ENCODE measurements around the gene DENND2A.
A peak's percentile ranks its signal among the peaks of the same experiment; 100 is the strongest.
"Not testable (repeated sequence)": the region's sequence is repeated elsewhere in the genome, so short reads cannot be mapped to it uniquely, and the experiment has no call there.

The DENND2A gene

DNA sequence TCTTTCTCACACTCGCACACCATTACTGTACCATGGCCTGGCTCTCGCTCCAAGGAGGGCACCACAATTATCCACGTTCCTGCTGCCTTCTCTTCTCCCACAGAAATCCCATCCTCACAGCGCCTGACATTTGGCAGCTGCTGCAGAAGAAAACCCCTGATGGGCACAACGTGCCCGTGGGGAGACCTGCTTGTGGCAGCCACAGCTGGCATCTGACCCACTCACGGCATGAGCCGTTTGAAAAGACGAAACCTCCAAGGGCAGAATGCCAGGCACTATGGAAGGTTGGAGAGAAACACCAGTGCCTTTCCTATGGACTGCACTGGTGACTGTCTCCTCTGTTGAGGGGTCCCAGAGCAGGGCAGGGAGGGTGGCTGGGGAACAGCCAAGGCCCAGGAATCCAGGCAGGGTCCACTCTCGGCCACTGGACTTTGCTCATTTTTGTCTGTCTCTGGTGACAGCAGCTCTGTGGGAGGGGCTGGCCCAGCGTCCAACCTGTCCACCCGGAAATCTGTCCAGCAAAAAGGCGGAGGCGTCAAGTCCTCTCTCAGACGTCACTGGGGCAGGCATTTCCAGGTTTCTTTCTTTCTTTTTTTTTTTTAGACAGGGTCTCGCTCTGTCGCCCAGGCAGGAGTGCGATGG lies 100.4 kb downstream of the DENND2A start:
- no peak for DNase-seq

DNA sequence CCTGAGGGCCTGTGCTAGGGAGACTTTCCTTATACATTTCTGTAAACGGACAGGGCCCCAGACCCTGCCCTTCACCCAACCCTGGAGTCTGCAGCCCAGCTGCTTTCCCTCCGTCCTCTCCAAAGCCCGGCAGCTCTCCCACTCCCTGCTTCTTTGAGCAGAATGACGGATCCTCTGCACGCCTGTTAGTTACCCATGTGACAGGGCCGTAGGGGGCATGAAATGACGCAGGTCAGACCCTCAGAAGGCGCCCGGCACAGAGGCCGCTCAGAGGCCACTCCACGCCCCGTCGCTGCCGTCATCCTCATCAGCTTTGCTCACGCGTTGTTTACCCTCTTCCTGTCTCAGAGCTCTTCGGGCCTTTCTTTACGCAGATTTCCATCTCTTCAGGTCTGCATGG lies 101.2 kb downstream of the DENND2A start:
- DNase-seq, result no peak

DNA sequence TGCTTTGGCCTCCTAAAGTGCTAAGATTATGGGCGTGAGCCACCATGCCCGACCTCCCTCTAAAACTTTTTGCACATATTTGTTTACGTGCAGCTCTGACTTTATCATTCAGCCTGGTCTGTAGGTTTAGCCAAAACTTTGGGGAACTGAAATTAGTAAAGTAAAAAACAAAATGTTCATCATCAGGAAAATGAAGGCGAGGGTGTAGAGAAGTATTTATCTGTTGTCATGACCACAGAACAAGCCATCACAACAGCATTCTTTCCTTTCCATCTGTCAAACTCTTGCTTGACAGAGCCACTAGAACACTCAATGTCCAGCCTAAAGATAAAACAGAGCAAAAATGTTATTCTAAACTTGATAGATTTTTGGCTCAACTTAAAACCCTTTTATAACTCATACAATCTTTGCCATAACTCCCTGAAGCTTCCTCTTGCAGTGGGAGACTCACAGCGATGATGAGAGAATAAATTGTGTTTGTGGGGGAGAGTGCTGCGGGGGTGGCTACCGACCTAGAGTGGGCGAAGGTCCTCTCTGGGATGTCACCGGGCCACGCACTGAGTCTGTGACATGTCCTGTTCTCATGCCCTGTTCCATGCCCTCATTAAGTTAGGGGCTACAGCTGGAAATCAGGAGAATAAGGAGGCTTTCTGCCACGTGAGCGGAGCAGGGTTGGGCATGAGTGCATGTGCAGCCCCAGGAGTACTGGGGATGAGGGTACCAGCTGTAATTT lies 102.7 kb downstream of the DENND2A start:
- no peak for DNase-seq

DNA sequence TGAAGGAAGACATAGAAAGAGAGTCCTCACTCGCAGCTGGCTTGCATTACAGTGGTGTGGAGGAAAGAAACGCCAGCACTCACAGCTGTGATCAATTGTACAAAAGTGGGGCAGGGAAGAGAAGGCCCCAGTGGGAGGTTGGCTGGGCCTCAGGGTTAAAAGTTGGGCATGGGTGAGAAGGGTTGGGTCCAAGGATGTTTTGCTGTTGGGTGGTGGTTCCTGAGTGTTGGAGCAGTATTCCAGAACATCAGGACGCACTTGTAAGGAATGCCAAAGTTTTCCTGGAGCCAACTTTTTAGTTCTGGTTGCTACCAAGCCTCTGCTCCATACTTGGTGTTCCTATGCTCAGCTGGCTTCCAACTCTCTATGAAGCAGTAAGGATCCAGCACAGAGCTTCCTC lies 105.9 kb downstream of the DENND2A start:
- DNase-seq, result no peak

DNA sequence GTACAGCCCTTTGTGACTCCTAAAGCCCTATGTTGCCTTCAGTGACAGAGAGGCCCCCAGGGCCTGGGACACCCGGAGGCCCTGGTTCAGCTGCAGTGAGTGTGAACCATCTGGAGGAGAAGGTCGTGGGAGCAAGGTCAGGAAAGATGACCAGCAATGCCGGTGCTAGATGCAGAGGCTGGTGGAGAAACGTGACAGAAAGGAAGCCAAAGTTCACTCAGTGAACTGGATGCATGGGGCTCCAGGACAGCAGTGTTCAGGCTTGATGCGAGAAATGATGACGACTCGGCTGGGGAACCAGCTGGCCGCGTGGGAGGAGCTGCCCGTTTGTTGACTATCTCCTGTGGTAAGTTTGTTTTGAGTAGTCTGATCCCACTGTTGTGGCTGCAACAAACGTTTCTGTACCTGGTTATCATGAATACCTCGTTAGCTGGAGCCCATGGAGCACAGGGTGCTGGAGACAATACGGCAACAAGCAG lies 107.2 kb downstream of the DENND2A start:
- DNase-seq, result no peak

DNA sequence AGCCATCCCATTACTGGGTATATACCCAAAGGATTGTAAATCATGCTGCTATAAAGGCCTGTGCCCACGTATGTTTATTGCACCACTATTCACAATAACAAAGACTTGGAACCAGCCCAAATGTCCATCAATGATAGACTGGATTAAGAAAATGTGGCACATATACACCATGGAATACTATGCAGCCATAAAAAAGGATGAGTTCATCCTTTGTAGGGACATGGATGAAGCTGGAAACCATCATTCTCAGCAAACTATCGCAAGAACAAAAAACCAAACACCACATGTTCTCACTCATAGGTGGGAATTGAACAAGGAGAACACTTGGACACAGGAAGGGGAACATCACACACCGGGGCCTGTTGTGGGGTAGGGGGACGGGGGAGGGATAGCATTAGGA lies 111.2 kb downstream of the DENND2A start:
- DNase-seq, result not testable (repeated sequence)

DNA sequence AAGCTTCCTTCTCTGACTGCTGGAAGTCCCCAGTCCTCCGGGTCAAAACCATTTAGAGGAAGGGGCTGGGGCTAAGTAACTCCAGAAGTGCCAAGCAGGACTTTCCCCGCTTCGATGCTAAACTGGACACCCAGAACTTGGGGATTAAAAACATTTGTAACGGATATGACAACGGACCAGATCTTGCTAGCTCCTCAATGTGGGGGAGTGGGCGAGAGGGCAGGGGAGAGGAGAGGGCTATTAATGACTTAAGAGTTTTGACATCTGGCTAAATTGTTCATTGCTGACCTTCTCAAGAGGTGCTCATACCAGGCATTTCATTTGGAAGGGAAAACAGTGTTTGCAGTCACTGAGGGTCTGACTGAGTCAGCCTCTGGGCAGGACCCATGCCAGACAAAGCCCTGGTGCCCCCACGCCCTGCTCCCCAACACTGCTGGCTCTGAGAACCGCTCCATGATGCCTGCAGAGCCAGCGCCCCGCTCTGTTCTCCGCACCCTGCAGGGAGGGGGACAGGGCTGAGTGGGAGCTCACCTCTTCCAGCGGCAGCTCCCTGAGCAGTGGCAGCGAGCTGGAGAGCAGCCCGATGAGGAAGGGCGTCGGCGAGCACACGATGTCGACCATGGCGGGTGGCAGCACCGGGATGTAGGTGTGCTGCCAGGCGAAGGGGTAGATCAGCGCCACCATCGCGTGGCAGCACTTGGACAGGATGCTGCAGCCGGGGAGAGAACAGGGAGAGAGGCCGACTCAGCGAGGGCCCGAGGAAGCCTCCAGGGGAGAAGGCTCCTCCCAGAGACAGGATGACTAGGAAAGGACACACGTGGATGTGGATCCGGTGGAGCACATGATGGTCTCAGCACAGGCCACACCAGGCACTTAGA lies 113.6 kb downstream of the DENND2A start:
- no peak for DNase-seq

DNA sequence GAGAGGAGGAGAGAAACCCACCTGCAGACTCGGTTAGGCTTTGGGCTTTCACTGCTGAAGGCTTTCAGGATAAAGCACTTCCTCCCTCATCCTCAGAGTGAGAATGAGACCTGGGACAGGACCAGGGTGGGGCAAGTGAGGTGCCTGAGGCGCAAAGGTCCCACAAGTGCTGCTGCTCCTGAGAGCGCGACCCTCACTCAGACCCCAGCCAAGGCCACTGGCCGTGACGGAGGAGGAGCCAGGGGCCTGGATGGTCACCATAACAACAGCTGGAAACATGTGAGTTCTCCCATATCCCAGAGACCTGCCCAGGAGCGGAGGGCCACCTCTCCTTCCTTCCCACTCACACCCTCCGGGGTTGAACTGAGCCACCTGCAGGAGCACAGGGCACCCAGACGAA lies 114.4 kb downstream of the DENND2A start:
- DNase-seq, result no peak

DNA sequence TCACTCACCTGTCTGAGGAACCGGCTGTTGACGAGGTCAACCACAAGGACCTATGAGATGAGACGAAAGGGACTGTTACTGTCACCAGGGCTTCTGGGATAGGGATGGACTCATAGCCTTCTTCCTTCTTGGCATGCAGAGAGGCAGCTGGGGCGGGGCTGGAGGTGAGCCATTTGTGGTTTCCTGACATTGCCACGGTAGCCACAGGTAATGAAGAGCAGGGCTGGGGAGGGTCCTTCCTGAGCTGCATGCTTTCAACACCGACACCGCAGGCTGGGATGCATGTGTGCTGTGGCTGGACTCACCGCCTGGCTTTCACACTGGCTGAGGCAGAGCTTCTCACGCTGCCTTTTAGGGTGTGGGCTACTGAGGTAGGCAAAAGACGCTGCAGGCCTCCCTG lies 114.9 kb downstream of the DENND2A start:
- DNase-seq, result peak; percentile 60

DNA sequence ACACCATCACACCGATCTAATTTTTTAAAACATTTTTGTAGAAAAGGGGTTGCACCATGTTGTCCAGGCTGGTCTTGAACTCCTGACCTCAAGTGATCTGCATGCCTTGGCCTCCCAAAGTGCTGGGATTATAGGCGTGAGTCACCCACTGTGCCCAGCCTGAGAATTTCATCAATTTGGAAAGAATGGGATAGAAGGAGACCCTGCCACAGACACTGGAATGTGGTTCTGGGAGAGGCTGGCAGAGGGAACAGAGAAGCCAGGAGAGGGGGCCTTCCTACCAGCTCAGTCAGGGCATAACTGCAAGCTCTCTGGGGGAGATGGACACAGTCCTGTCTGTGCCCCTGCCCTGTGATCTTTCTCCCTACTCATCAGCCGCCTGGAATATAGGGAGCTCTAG lies 119.2 kb downstream of the DENND2A start:
- DNase-seq, result no peak

DNA sequence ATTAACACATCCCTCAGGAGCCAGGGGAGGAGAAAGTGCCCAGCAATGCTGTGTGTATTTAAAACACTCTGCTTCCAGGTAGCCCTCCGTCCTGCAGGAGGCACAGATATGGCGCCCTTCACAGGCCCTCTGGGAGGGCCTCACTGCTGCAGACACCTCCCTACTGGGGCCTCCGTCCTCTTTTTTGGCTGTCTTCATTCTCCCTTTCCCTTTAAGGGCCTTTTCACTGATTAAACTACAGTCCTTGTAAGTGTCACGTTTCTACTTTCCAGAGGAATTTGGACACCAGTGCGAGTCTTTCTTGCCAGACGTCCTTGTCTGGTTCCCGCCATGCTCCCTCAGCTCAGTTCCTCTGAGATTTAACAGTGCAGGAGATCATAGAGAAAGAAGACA lies 121.6 kb downstream of the DENND2A start:
- no peak for DNase-seq

DNA sequence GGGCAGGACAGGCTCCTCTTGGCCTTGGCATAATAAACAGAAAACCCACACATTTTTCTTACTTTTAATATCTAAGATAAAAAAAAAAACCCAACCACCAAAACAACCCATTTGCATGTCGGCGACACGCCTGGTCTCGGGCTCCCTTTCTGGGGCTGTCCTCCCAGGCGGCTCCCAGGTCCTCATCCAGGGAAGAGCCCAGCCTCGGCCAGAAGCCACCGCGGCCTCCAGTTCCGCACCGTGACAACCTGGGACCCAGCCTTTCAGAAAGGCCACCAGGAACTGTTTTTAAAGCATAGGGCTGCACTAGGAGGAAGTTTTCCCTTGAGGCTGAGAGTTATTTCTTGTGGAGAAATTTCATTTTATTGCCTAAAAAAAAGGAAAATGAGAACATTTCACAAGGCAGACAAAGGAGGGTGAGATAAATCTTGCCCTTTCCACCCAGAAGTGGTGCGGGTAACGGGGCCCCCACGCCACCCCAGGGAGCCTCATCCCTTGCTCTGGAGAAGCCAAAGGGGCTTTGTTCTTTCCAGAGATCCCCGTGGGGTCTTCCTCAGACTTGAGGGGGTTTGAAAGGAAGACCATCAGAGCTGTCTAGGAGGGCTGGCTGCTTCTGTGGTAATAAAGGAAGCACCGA lies 122.1 kb downstream of the DENND2A start:
- no peak for DNase-seq

DNA sequence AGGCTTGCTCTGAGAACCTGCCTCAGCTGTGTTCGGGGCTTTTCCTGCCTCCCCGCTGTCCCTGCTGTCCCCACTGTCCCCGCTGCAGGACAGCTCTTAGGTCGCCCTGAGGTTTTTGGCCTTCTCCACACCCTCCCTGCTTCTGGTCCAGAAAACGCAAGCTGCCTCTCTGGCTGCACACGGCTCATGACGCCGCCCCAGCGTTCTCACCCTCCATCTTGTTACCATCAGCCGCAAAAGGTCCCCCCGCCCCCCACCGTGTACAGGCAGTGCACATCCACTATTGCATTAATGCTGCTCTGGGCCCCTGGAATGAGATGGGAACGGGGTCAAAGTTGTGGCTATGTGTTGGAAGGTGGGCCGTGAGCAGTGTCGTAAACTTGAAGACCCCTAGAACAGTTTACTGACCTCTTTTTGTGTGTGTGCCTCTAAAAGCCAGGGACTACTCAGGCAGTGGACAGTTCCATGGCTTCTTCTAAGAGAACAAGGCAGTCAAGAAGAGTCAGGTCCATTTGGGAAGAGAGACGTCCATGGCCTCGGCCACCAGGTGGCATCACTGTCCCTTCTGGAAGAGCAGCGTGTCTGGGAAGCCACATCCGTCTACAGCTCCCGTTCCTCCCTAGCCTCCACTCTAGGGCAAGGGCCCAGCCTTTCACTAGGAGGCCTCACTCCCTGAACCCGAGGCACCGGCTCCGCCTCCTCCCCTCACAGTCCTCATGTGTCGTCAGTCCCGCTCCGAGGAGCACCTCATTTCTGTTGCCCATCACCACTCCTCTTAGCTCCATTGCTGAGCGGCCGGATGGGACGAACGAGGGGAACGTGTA lies 122.9 kb downstream of the DENND2A start:
- DNase-seq, result peak; percentile 86

DNA sequence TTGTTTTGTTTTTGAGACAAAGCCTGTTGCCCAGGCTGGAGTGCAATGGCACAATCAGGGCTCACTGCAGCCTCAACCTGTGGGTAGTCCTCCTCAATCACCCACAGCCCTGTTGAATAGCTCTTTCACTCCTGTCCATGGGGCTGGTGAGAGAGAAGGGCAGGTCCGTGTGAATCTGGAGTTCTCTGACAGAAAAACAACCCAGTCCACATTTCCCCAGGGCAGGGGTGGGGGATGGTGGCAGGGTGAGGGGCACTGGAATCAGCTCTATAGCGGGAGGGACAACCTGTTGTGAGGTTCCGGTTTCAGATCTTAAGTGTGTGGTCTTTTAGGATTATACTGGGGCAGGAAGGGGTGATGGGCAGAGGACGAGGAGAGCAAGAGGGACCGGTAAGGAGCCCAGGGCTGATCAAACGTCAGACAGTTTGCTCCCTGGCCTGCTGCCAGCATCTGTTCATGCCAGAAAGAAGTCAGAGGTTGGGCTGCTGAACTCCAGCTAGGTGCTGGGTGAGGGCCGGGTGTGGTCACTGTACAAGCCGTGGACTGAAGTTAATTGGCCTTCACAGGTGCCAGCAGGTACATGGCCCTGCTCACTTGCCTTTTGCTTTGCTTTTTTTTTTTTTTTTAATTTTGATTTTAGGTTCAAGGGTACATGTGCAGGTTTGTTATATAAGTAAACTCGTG lies 128.2 kb downstream of the DENND2A start:
- DNase-seq, result no peak

DNA sequence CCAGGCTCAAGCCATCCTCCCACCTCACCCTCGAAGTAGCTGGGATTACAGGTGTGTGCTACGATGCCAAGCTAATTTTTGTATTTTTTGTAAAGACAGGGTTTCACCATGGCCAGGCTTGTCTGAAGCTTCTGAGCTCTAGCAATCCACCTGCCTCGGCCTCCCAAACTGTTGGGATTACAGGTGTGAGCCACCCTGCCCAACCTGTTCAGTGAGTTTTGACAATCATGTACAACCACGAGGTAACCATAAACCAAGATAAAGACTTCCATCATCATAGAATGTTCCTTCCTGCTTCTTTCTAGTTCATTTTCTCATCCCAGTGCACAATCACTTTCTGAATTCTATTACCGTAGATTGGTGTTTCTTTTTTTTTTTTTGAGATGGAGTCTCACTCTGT lies 130.8 kb downstream of the DENND2A start:
- DNase-seq, result no peak

DNA sequence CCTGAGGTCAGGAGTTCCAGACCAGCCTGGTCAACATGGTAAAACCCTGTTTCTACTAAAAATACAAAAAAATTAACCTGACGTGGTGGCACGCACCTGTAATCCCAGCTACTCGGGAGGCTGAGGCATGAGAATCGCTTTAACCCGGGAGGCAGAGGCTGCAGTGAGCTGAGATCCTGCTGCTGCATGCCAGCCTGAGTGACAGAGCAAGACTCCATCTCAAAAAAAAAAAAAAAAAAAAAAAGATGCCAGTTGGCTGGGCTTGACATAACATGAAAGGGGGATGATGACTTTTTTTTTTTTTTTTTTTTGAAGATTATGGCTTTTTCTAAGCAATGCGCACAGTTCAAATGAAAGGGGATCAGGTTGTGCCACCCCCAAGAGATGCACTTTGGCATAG lies 133.1 kb downstream of the DENND2A start:
- not testable (repeated sequence) for DNase-seq

DNA sequence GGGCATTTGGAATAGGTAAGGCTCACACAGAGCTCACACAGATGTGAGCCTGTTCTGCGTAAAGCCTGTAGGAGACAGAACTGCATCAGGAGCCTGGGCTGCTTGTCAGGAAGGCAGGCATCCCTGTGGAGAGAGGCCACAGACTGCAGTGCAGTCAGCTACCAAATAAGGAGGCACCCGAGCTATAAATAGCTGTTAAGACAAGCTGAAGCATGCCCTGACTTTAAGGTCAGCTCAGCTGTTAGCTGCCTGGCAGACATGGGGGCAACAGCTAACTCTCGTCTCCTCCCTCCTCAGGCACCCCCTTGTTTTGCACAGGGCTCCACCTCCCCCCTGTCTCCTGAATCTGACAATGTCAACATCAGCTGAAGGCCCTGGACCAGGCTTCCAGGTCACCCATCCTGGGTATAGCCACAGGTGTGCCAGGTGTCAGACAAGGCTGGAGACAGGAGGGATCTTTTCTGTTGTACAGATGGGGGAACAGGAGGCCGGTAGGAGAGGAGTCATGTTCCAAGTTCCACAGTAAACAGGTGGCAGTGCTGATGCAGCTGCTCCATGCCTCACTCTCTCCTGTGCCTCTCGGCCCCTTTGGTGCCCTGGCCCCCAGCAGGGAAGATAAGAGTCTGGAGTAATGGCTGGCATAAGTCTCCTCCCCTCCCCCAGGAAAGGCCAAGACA lies 133.7 kb downstream of the DENND2A start:
- no peak for DNase-seq

DNA sequence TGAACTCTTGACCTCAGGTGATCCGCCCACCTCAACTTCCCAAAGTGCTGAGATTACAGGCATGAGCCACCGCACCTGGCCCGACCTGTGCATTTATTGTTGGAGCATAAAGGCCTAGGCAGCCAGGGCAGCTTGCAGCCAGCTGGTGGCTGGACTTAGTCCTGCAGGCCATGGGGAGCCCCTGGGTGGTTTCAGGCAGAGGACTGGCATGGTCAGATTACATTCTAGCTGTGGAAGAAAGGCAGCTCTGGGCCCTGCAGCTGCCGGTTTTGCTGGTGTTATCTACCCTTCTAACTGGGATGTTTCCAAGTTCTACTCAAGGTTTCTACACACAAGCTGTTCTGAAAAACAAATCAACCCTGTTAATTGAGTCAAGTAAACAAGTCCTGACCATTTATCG lies 138.6 kb downstream of the DENND2A start:
- no peak for DNase-seq

DNA sequence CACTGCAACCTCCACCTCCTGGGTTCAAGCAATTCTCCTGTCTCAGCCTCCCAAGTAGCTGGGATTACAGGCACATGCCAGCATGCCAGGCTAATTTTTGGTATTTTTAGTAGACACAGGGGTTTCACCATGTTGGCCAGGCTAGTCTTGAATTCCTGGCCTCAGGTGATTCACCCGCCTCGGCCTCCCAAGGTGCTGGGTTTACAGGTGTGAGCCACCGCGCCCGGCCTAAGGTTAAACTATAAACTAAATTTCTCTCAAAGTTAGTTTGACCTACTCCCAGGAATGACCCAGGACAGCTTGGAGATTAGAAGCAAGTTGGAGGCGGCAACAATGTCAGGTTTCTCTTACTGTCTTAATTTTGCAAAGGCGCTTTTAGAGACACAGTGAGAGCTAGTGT lies 142.8 kb downstream of the DENND2A start:
- DNase-seq, result not testable (repeated sequence)

DNA sequence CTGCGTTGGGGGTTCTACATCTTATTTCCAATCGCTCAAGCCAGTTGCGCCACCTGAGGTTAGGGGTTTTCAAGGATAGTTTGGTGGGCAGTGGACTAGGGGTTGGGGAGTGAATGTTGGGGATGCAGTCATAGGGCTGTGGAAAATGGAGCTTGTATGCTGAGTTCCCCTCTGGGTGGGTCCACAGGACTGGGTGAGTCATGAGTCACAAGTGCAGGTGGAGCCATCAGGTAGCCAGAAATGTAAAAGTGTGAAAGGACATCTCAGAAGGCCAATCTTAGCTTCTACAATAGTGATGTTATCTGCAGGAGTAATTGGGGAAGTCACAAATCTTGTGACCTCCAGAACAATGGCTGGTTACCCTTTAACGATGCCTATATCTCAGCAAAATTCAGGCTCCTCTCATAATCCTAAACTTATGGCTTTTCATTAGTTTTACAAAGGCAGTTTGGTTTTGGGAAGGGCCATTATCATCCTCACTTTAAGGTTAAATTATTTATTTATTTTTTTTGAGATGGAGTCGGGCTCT lies 143.3 kb downstream of the DENND2A start:
- DNase-seq, result no peak

Data from stimulated activated CD8-positive, alpha-beta memory T cell treated with anti-CD3 and anti-CD28 coated beads, Interleukin-4, amount 100 ng/mL, for 48 hours (primary cell).